SK-N-SH (cell line): ENCODE results near the gene CNTNAP2.

Source experiments
- CTCF ChIP-seq: fragments of 200-600 bp; sonication (generic); IDR thresholded peaks from 2 replicates; pipeline ENCODE4 v1.6.1; 2017; ENCODE audit warnings: antibody characterized with exemption, mild to moderate bottlenecking, moderate library complexity
- GABPA ChIP-seq: IDR thresholded peaks from 2 replicates; pipeline ENCODE4 v1.4.0; 2012; ENCODE audit warnings: low read depth, mild to moderate bottlenecking
- RAD21 ChIP-seq: IDR thresholded peaks from 2 replicates; pipeline ENCODE4 v1.6.1; 2012; ENCODE audit warnings: mild to moderate bottlenecking, low read length
- REST ChIP-seq: IDR thresholded peaks from 2 replicates; pipeline ENCODE4 v1.6.1; 2012; ENCODE audit warnings: mild to moderate bottlenecking, low read depth, low read length, moderate library complexity
- YY1 ChIP-seq: IDR thresholded peaks from 2 replicates; pipeline ENCODE4 v1.4.0; 2012; ENCODE audit warnings: low read depth, mild to moderate bottlenecking

- no peak for TF ChIP-seq REST
- no peak for TF ChIP-seq RAD21
- no peak for TF ChIP-seq CTCF
- TF ChIP-seq YY1: no peak
- no peak for TF ChIP-seq GABPA
These were observed 2291.7 kb downstream of the CNTNAP2 start for GRCh38 chr7:148408307-148408706.
